PC-3 (cell line): Measurements from ENCODE around the gene MAGEA11.

ENCODE experiments used
- EZH2phosphoT487 ChIP-seq: fragments of 300-600 bp; sonication (generic); IDR thresholded peaks from 2 replicates; pipeline ENCODE4 v1.6.1; 2018; ENCODE audit warnings: mild to moderate bottlenecking, antibody characterized with exemption, low read length, borderline replicate concordance
- TF ChIP-seq, protein P1 (sequence below): fragments of 300-600 bp; sonication (generic); conservative IDR thresholded peaks from 2 replicates; pipeline ENCODE4 v1.5.1; 2017; ENCODE audit warnings: antibody characterized with exemption, low read depth, mild to moderate bottlenecking, low read length

GRCh38 chrX:149762696-149763614 is 51.1 kb downstream of the MAGEA11 start:
- TF ChIP-seq, protein P1, sequence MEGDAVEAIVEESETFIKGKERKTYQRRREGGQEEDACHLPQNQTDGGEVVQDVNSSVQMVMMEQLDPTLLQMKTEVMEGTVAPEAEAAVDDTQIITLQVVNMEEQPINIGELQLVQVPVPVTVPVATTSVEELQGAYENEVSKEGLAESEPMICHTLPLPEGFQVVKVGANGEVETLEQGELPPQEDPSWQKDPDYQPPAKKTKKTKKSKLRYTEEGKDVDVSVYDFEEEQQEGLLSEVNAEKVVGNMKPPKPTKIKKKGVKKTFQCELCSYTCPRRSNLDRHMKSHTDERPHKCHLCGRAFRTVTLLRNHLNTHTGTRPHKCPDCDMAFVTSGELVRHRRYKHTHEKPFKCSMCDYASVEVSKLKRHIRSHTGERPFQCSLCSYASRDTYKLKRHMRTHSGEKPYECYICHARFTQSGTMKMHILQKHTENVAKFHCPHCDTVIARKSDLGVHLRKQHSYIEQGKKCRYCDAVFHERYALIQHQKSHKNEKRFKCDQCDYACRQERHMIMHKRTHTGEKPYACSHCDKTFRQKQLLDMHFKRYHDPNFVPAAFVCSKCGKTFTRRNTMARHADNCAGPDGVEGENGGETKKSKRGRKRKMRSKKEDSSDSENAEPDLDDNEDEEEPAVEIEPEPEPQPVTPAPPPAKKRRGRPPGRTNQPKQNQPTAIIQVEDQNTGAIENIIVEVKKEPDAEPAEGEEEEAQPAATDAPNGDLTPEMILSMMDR = no peak
- no peak for TF ChIP-seq EZH2phosphoT487
